ENCODE data around the gene HLA-E.

DNA sequence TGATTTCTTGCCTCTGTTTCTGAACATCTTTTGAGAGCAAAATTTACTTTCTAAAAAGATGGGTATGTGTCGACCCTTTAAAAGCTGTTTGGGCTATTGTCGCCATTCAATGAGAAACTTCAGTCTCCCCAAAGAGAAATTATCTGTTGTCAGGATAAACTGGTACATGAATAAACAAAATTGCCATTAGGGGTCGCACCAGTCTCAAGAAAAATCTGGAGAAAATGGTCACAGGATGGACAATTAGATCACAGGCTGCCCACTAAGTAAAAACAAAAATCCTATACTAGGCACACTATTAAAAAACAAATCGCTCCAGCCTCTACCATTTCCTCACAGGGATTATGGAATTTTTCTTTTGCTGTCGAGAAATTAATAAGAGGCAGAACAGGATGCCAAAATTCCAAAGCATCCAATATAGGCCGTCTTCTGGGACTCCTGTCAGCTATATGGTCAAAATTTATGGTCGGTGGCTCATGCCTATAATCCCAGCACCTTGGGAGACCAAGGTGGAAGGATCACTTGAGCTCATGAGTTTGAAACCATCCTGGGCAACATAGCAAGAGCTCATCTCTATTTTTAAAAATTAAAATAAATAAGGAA is 5.5 kb upstream of the HLA-E start:
- TF ChIP-seq, protein P1, sequence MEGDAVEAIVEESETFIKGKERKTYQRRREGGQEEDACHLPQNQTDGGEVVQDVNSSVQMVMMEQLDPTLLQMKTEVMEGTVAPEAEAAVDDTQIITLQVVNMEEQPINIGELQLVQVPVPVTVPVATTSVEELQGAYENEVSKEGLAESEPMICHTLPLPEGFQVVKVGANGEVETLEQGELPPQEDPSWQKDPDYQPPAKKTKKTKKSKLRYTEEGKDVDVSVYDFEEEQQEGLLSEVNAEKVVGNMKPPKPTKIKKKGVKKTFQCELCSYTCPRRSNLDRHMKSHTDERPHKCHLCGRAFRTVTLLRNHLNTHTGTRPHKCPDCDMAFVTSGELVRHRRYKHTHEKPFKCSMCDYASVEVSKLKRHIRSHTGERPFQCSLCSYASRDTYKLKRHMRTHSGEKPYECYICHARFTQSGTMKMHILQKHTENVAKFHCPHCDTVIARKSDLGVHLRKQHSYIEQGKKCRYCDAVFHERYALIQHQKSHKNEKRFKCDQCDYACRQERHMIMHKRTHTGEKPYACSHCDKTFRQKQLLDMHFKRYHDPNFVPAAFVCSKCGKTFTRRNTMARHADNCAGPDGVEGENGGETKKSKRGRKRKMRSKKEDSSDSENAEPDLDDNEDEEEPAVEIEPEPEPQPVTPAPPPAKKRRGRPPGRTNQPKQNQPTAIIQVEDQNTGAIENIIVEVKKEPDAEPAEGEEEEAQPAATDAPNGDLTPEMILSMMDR (IDR thresholded peaks at IDR 0.05): peak in 2 of 3 donors; percentile 51 to 63
- no peak for TF ChIP-seq POLR2A (IDR thresholded peaks at IDR 0.05)
